ENCODE data around the gene PSAPL1. TPM values are rescaled to one million over a fixed set of nuclear protein-coding genes. Genes with fewer than 3 reads are reported as not detected.

Gene PSAPL1
- total RNA-seq, 4 donors from 2014 or later = not detected

DNA sequence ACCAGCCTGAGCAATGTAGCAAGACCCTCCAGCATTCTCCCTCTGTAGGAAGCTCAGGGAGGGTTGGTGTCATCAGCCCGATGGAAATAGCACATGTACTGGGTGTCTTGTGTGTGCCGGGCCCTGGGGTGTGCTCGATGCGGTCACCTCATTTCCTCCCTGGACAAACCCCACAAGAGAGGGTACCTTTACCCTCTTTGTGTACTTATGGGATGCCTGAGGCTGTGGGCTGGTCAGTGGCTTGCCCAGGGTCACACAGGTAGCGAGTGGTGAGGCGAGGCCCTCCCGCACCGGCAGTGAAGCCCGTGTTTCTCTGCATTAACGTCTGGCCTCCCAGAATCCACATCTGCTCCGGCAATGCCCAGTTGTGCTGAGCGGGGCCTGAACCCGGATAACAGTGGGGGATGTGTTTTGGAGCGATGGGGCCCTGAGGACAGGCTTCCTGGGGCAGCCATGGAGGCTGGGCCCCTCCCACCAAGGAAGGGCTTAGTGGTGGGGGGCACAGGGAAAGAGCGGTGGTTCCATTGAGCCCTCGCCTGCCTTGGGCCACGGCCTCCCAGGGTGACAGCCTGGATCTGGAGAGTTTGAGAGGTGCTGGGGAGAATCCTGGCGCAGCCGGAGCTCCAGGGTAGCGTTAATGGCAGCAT lies 8.1 kb downstream of the PSAPL1 start:
- H3K27ac ChIP-seq = no peak overlapping the region
- WGBS, 2 donors = 91 to 95% methylated on average over 18 to 20 of the region's 20 CpGs
- no peak for DNase-seq

DNA sequence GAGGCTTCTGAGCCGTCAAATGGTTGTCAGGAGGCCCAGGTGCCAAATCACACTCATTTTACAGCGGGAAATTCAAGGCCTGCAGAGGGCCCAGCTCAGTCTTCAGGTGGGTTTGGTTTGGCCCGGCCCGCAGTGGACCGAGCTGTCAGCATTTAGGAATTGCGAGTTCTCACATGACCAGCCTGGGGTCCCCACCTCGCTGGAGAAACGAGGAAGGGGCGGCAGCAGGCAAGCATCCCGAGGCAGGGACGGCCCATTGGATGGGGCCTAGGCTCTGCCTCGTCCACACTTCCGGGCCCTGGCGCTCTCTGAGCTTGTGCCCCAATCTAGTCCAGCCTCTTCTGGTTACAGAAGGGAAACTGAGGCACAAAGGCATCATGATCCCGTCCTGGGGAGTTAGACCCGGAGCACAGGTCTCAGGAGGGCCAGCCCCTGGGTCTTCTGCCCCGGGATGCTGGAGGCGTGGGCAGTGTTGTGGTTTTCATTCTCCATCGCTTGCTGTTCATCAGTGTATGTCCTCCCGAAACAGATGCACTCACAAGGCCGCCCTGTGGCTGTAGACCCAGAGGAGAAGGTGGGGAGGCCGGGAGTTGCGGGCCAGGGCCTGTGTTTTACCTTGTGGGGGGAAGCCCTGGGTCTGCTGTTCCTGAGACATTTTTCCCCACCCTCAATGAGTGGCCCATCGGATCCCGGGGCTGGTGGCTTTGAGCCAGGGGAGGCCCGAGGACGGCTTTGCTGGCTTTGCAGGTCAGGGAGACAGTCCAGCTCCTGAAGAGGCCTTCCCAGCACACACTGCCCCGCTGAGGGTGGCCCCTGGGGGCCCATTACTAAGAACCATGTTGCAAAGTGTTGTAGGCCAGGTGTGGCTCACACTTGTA lies 8.9 kb downstream of the PSAPL1 start:
- 87 to 90% methylated on average over 26 of the region's 28 CpGs for WGBS, 2 donors

More for the DNA sequence above, 8.1 kb downstream of the PSAPL1 start:
- H3K27me3 ChIP-seq = no peaks in the 10 kb centered on the region
- TF ChIP-seq, protein P1, sequence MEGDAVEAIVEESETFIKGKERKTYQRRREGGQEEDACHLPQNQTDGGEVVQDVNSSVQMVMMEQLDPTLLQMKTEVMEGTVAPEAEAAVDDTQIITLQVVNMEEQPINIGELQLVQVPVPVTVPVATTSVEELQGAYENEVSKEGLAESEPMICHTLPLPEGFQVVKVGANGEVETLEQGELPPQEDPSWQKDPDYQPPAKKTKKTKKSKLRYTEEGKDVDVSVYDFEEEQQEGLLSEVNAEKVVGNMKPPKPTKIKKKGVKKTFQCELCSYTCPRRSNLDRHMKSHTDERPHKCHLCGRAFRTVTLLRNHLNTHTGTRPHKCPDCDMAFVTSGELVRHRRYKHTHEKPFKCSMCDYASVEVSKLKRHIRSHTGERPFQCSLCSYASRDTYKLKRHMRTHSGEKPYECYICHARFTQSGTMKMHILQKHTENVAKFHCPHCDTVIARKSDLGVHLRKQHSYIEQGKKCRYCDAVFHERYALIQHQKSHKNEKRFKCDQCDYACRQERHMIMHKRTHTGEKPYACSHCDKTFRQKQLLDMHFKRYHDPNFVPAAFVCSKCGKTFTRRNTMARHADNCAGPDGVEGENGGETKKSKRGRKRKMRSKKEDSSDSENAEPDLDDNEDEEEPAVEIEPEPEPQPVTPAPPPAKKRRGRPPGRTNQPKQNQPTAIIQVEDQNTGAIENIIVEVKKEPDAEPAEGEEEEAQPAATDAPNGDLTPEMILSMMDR (IDR thresholded peaks at IDR 0.05) = no peak
- no peak for TF ChIP-seq POLR2A (IDR thresholded peaks at IDR 0.05)
- peaks cover 0 to 5% of the 10 kb centered on the region in 2 donors for H3K4me1 ChIP-seq
- H3K4me3 ChIP-seq (replicated peaks in 1 of 3) = no peak overlapping the region
- intact Hi-C loops (cut with DNase I) = no loop called here
- H3K9me3 ChIP-seq = no peaks in the 10 kb centered on the region
- no peaks in the 10 kb centered on the region for H3K36me3 ChIP-seq

DNA sequence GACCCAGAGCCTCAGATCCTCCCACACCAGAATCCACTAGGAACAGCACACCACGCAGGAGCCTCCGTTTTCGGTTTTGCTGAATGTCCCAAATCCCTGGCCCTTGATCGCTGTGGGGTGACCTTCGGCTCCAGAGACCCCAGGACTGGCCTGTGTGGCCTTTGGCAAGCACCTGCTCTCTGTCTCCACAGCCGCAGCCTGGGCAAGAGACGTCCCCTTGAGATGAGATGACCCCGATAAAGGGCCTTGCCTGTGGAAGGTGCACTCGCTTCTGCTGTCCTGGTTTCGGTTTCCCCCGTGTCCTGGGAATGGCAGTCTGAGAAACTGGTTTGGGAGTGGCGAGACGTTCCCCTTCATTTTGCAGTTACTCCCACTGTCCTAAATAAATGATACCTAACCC lies 9.6 kb downstream of the PSAPL1 start:
- 96 to 98% methylated on average over 8 to 13 of the region's 13 CpGs for WGBS, 2 donors
- no peak for DNase-seq
- intact Hi-C loops (cut with DNase I) = no loop called here
- Histone ChIP-seq H3K9me3 (no peaks in the 10 kb centered on the region), H3K36me3 (no peaks in the 10 kb centered on the region), H3K27me3 (no peaks in the 10 kb centered on the region), H3K4me1 (peaks cover 4 to 17% of the 10 kb centered on the region in 2 donors), H3K27ac (no peak overlapping the region), H3K4me3 (replicated peaks in 1 of 3) (no peak overlapping the region)
- no peak for TF ChIP-seq POLR2A (IDR thresholded peaks at IDR 0.05)

More for the DNA sequence above, 8.9 kb downstream of the PSAPL1 start:
- H3K27ac ChIP-seq = no peak overlapping the region
- no peak for DNase-seq
- H3K36me3 ChIP-seq = no peaks in the 10 kb centered on the region
- intact Hi-C loops (cut with DNase I) = no loop called here
- peaks cover 3 to 10% of the 10 kb centered on the region in 2 donors for H3K4me1 ChIP-seq
- TF ChIP-seq POLR2A (IDR thresholded peaks at IDR 0.05) = no peak
- TF ChIP-seq, protein P1 (IDR thresholded peaks at IDR 0.05) = no peak
- no peak overlapping the region for H3K4me3 ChIP-seq (replicated peaks in 1 of 3)
- no peaks in the 10 kb centered on the region for H3K9me3 ChIP-seq
- H3K27me3 ChIP-seq = no peaks in the 10 kb centered on the region

DNA sequence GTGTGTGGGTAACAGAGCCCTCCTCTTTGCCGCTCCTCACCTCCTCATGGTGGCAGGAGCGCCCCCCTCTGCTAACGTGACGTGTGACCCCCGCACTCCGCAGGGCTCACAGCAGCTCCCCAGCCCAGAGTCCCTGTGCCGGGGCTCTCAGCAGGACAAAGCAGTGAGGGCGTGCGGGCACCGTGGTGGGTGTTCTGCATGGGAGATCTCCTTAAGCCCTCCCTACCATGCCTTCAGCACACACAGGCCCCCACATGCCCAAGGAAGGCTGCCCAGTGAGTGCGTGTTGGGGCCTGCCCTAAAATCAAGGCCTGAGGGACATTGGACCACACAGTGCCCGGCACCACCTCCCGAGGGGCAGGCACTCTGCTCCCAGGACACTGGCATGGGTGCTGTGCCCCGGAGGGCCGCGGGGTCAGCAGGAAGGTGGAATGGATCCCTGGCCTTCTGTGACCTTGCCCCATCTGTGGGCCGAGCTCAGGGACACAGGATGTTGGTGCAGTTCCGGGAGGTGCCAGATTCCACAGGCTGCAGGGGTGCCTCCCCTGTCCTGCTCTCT lies 10.1 kb downstream of the PSAPL1 start:
- Histone ChIP-seq H3K27ac (no peak overlapping the region), H3K36me3 (no peaks in the 10 kb centered on the region), H3K9me3 (no peaks in the 10 kb centered on the region), H3K4me3 (replicated peaks in 1 of 3) (no peak overlapping the region), H3K4me1 (peaks cover 4 to 19% of the 10 kb centered on the region in 2 donors), H3K27me3 (no peaks in the 10 kb centered on the region)
- intact Hi-C loops (cut with DNase I) = no loop called here
- DNase-seq = no peak
- TF ChIP-seq, protein P1 (IDR thresholded peaks at IDR 0.05) = no peak
- WGBS, 2 donors = 94 to 98% methylated on average over 8 to 10 of the region's 18 CpGs

DNA sequence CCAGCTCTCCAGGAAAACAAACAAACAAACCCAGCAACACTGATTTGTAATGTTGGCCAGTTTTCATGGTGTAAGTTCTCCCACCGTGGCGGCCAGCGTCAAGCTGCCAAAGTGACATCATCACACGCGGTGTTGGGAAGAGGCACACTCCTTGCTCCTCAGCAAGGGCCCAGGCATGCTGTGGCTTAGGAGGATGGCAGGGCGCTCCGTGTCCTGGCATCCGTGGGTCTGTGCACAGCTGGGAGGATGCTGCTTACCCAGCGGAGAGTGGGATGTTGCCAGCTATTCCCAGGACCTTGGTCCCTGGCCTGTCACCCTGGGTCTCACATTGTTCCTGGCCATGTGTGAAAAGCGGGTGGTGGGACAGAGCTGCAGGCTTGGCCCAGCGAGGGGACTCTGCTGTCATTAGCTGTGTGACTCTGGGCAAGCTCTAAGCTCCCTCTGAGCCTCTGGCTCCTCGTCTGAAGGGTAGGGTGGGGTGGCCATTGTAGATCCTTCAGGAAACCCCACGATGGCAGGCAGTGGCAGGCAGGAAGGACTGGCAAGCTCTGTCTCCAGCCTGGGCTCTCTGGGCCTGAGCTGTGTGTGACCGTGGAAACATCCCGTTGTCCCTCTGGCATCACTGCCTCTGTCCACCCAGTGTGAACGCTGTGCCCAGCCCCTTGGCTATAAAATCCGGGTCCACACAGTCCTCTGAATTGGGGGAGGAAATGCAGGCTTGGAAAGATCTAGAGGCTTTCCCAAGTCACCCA lies 10.8 kb downstream of the PSAPL1 start:
- Histone ChIP-seq H3K4me3 (replicated peaks in 1 of 3) (no peak overlapping the region), H3K36me3 (no peaks in the 10 kb centered on the region), H3K9me3 (no peaks in the 10 kb centered on the region), H3K4me1 (peaks cover 4 to 19% of the 10 kb centered on the region in 2 donors), H3K27ac (no peak overlapping the region), H3K27me3 (no peaks in the 10 kb centered on the region)
- TF ChIP-seq, protein P1 (IDR thresholded peaks at IDR 0.05) = no peak
- no peak for TF ChIP-seq POLR2A (IDR thresholded peaks at IDR 0.05)
- DNase-seq = no peak
- WGBS, 2 donors = 72% methylated on average over 12 to 16 of the region's 17 CpGs
- intact Hi-C loops (cut with DNase I) = no loop called here
